ENCODE data around the gene DISP1.

GRCh38 chr1:222814536-222815439 lies at the start of gene DISP1:
- TF ChIP-seq POLR2A (IDR thresholded peaks at IDR 0.05) = peak; percentile 55 to 77
- TF ChIP-seq CTCF (IDR thresholded peaks at IDR 0.05) = no peak

All from Peyer's patch (tissue), 4 donors.